Stimulated activated effector memory CD8-positive, alpha-beta T cell treated with anti-CD3 and anti-CD28 coated beads, Interleukin-12 subunit alpha, Interleukin-12 subunit beta, amount 100 ng/mL, for 72 hours (primary cell): ENCODE measurements around the gene EME1.
A peak's percentile ranks its signal among the peaks of the same experiment; 100 is the strongest.
"Not testable (repeated sequence)": the region's sequence is repeated elsewhere in the genome, so short reads cannot be mapped to it uniquely, and the experiment has no call there.

Experiments used
- ATAC-seq: fragments of 150-1000 bp; cut with Tn5 transposase; 2 replicates; pipeline ENCODE4 v1.10.0; 2021
- DNase-seq, 2 donors: peaks; one replicate each; pipeline ENCODE4 v3.0.0; 2021 to 2022; ENCODE audit warnings: low spot score in 2 of 2
- H3K27ac Mint-ChIP-seq: one replicate; pipeline ENCODE4 v1.8.0; 2022; ENCODE audit warnings: mild to moderate bottlenecking, mixed read lengths
- H3K36me3 Mint-ChIP-seq: one replicate; pipeline ENCODE4 v1.8.0; 2022; ENCODE audit warnings: mild to moderate bottlenecking, mixed read lengths
- H3K4me1 Mint-ChIP-seq: one replicate; pipeline ENCODE4 v1.8.0; 2022; ENCODE audit warnings: mixed read lengths
- H3K4me3 Mint-ChIP-seq: one replicate; pipeline ENCODE4 v1.8.0; 2022; ENCODE audit warnings: mild to moderate bottlenecking, mixed read lengths
- H3K9me3 Mint-ChIP-seq: one replicate; pipeline ENCODE4 v1.8.0; 2022; ENCODE audit warnings: mixed read lengths

EME1 gene, protein sequence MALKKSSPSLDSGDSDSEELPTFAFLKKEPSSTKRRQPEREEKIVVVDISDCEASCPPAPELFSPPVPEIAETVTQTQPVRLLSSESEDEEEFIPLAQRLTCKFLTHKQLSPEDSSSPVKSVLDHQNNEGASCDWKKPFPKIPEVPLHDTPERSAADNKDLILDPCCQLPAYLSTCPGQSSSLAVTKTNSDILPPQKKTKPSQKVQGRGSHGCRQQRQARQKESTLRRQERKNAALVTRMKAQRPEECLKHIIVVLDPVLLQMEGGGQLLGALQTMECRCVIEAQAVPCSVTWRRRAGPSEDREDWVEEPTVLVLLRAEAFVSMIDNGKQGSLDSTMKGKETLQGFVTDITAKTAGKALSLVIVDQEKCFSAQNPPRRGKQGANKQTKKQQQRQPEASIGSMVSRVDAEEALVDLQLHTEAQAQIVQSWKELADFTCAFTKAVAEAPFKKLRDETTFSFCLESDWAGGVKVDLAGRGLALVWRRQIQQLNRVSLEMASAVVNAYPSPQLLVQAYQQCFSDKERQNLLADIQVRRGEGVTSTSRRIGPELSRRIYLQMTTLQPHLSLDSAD

DNA sequence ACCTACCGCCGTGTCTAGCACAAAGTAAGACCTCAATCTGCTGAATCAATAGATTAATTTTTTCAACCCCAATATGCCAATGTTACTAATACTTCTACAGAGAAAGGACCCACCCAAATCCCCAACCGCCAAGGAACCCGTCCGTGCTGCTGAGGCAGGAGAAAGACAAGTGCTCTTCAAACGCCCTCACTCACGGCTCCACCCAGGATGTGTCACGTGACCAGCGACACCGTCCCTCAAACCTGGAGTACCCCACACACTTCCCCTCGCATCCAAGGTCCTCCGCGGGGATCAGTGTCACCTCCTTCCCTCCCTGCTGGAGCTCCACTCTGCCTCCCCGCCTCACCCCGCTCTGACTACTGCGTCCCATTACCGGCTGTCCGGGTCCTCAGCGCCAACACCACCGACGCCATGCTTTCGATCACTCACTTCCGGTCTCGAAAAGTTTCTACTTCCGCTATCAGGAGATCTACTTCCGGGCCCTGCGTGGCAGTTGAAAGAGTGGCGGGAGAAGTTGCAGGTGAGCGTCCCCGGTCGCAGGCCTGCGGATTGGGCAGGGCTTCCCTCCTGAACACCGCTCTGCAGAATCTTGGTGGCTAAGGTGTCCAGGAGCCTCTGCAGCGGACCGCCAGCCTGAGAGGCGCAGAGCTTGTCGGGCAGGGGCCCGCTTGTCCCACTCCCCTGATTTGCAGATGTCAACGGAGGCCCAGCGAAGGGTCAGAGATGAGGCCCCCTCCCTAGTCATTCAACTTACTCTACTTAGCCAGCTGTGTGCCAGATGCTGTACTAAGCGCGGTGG, at the start of gene EME1, which contains the start of gene MRPL27:
Gene EME1, plus strand, starts transcription at position 472 of the 799 bp plus-strand sequence. CDS start 1,980 bp downstream, outside the sequence.
Gene MRPL27, minus strand, starts transcription at position 427 of the 799 bp plus-strand sequence. Its CDS starts 14 bp downstream, at position 413.
- H3K36me3 Mint-ChIP-seq: peaks cover 48% of the 10 kb centered on the region
- DNase-seq: peak; percentile 76 to 94
- peaks cover 28% of the 10 kb centered on the region for H3K4me1 Mint-ChIP-seq
- ATAC-seq: peak; percentile 95
- H3K9me3 Mint-ChIP-seq: no peaks in the 10 kb centered on the region
- H3K27ac Mint-ChIP-seq: peak within 1 kb of the TSS; percentile 100
- peak within 1 kb of the TSS; percentile 97 for H3K4me3 Mint-ChIP-seq

DNA sequence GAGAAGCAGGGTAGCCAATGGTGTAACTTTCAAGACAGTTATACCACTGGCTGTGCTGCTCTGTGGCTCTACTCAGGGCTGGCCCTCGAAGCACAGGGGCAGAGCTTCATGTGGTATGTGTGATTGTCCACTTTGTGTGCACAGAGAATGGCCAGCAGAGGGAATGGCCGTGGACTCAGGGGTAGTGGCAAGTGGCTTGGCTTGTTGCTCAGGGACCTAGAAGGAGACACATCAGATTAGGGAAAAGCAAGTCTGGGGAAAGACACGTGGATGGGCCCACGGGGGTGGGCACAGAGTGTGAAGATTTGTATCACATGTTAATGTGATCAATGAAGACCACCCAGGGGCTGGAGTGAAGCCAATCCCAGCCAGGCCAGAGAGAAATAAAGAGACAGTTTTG, 47.1 kb upstream of the EME1 start:
- H3K27ac Mint-ChIP-seq: peak overlapping the region; percentile 80
- peaks cover 6% of the 10 kb centered on the region for H3K36me3 Mint-ChIP-seq
- ATAC-seq: no peak
- peaks cover 17% of the 10 kb centered on the region for H3K4me1 Mint-ChIP-seq
- no peak for DNase-seq
- H3K9me3 Mint-ChIP-seq: no peaks in the 10 kb centered on the region
- H3K4me3 Mint-ChIP-seq: no peak overlapping the region

DNA sequence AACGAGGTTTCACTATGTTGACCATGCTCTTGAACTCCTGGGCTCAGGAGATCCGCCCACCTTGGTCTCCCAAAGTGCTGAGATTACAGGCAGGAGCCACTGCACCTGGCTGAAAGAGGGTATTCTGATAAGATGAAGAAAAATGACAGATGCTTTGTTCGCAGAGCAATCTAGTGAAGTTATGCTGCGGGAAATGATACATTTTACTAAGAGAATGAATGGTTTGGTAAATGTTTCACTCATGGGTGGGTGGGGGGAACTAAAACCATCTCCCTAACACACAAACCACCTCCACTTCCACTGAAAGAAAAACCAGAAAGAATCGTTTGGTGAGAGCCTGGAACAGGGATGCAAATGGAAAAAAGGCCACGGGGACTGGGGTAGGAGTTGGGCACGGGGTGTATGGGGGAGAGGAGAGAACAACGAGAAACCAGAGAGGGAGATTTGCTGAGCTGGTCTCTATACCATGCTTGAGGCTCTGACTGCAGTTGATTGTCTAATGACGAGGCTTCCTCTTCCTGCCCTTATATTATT, 46.1 kb upstream of the EME1 start:
- peak; percentile 65 for ATAC-seq
- no peak for DNase-seq
- H3K9me3 Mint-ChIP-seq: no peaks in the 10 kb centered on the region
- H3K4me1 Mint-ChIP-seq: peaks cover 24% of the 10 kb centered on the region
- H3K4me3 Mint-ChIP-seq: peak overlapping the region; percentile 21
- peak overlapping the region; percentile 70 for H3K27ac Mint-ChIP-seq
- H3K36me3 Mint-ChIP-seq: peaks cover 6% of the 10 kb centered on the region

DNA sequence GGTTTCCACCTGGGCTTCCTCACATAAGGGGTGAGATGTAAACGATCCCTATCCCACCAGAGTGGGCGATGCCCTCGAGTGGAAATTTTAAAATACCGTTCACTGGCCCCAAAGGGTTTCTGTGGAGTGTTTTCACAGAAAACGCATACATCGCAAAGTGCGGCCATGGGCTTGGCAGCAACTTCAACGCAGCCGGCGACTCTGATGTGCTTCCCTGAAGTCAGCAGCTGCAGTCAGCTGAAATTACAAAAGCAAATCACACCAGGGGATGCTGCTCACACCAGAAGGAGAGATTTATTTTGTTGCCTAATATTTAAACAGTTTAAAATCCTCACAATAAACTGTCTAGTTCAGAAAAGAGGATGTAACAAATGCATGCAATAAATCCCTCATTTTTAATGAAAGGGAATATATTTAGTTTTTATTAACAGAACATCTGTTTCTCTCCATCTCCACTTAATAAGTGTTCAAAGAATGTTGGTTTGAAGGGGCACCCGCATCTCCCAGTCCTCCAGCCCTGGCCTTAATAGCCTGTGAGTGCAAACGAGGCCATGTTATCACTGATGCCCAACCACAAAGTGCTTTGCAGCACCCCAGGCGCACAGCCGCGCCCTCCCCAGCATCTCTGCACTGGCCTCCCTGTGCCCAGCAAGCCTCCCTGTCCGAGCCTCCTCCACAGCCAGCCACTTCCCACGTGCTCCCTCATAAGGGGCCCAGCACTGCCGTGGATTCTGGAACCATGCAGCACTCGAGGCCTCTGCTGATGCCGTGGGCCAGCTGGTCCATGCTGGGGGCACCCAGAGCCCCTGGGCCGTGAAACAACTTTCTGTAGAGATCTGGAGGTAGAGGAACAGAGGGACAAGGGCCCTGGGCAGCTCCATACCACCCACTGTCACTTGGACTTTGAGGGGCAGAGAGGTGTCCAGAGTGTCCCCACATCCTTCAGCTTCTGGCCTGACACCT, 44.4 kb upstream of the EME1 start:
- ATAC-seq (no peak), DNase-seq (no peak)
- Mint-ChIP-seq H3K27ac (peak overlapping the region; percentile 70), H3K9me3 (no peaks in the 10 kb centered on the region), H3K4me1 (peaks cover 29% of the 10 kb centered on the region), H3K36me3 (peaks cover 6% of the 10 kb centered on the region), H3K4me3 (no peak overlapping the region)

DNA sequence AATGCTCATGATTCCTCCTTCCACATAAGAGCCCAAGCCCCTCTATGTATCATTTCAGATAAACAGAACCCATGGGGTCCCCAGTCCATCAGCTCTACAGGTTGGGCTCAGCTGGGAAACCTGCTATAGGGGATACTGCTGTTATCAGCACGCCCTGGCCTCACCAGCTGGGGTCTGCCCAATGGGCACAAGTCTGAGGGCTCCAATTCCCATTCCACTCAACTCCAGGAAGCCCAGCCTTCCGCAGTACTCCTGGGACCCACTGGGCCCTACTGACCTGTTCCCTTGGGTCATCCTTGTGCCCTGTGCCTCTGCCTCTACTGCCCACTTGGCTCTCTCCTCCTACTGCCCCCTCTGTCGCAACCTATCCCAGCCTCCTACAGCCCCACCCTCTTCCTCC, 43.3 kb upstream of the EME1 start:
- peaks cover 29% of the 10 kb centered on the region for H3K4me1 Mint-ChIP-seq
- peak overlapping the region; percentile 48 for H3K27ac Mint-ChIP-seq
- DNase-seq: no peak
- H3K4me3 Mint-ChIP-seq: no peak overlapping the region
- H3K36me3 Mint-ChIP-seq: peaks cover 6% of the 10 kb centered on the region
- ATAC-seq: no peak
- no peaks in the 10 kb centered on the region for H3K9me3 Mint-ChIP-seq

DNA sequence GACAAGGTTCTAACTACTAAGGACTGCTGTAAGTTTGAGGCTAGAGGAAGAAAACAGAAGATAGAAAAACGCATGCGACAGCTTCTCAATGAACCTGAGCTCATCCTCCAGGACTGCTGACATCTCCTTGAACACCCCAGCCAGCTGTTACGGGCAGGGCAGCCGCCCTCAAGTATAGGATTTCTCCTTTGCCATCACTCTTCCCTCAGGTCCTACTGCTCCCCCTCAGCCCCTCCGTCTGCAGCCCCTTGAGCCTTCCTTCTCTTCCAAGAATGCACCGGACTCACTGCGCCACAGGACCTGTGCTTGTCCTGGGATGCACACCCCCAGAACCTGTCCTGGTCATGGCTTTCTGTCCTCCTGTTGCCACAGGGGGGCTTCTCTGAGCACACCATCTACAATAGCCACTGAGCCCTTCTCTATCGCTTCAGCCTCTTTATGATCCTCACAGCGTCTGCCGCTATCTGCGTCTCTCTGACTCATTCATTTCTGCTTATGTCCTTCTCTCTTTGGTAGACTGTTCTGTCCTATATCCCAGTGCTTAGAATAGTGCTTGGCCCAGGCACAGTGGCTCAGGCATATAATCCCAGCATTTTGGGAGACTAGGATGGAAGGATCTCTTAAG, 42.8 kb upstream of the EME1 start:
- peak overlapping the region; percentile 3 for H3K27ac Mint-ChIP-seq
- no peak for DNase-seq
- H3K36me3 Mint-ChIP-seq: peaks cover 6% of the 10 kb centered on the region
- H3K4me3 Mint-ChIP-seq: no peak overlapping the region
- peaks cover 29% of the 10 kb centered on the region for H3K4me1 Mint-ChIP-seq
- no peaks in the 10 kb centered on the region for H3K9me3 Mint-ChIP-seq
- ATAC-seq: no peak

DNA sequence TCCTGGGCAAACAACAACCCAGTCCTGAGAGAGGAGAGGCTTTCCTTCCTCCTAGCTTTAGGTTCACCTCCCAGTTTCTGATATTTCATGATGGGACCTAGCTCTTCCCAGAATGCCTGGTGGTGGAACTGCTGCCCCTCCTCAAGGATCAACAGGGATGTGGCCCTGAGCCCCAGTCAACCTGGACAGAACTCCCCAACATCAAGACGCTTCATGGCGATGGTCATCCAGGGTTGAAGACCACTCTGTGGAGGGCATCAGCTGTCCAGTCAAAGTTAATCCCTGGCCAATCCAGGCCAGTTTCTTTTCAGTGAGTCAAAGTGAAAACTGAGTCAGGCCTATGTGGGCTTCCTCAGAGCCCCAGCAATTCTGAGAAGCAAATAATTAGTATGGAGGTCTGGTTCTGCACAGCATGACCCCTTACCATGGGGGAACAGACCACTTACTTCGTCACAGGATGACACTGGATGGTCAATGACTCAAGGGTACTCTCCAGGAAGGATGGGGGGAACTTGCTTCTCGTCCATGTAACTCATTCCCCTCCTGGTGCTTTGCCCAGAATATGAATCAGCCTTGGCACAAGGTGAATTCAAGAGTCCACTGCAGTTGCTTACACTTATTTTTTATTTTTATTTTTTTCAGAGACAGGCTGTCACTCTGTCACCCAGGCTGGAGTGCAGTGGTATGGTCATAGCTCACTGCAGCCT, 41.8 kb upstream of the EME1 start:
- Mint-ChIP-seq H3K4me3 (no peak overlapping the region), H3K4me1 (peaks cover 22% of the 10 kb centered on the region), H3K36me3 (peaks cover 6% of the 10 kb centered on the region), H3K27ac (peak overlapping the region; percentile 51), H3K9me3 (no peaks in the 10 kb centered on the region)
- ATAC-seq (peak; percentile 92), DNase-seq (peak in 1 of 2 donors; percentile 75)

DNA sequence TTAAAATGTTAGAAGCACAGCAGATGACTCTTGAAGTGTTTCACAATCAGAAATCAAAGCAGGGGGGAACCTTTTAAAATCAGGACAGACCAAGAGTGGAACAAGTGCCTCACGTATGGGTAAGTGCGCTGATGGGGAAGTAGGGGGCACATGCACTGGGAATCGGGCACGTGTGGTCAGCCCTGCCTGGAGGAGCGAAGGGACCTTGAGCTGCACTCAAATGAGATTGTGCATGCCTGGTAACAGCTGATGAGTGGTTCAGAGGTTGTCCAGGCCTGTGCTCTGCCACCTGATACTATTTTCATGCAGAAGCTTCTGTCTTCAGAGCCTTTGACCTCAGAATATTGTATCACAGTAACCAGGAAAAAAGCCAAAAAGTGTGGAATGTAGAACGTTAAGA, 40.8 kb upstream of the EME1 start:
- Mint-ChIP-seq H3K36me3 (no peaks in the 10 kb centered on the region), H3K4me1 (peaks cover 14% of the 10 kb centered on the region), H3K27ac (peak overlapping the region; percentile 51)

DNA sequence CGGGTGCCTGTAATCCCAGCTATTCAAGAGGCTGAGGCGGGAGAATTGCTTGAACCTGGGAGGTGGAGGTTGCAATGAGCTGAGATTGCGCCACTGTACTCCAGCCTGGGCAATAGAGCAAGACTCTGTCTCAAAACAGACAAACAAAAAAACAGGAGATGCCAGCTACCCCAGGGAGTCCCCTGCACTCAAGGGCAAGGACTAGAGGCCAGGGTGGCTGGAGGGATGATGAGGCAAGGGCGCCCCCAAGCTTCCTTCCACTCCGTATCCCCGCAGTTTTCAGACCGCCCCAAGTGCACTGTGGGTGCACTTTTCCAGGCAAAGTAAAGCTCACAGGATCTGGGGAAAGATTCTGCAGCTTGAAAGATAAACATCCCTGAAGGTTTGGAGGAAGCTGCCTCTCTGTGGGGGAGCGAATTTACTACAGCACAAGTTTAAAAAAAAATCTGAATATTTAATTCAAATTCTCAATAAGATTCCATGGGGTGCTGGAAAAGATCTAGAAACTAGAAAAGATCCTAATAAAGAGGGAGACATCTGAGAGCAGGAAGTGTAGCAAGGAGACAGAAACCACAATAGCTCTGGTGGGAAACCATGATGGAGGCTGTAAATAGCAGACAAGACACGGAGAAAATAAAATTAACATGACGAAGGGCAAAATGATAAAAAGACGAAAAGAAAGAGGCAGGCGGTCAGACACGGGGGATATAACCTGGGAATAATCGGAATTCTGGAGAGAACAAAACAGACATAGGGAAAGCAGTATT, 39.6 kb upstream of the EME1 start:
- not testable (repeated sequence) for ATAC-seq, H3K36me3 Mint-ChIP-seq, DNase-seq, H3K9me3 Mint-ChIP-seq, H3K27ac Mint-ChIP-seq
- H3K4me3 Mint-ChIP-seq: peak overlapping the region; percentile 11
- peaks cover 12% of the 10 kb centered on the region for H3K4me1 Mint-ChIP-seq

More for the DNA sequence above, 40.8 kb upstream of the EME1 start:
- H3K9me3 Mint-ChIP-seq: no peaks in the 10 kb centered on the region
- DNase-seq (no peak), ATAC-seq (no peak)
- H3K4me3 Mint-ChIP-seq: no peak overlapping the region

DNA sequence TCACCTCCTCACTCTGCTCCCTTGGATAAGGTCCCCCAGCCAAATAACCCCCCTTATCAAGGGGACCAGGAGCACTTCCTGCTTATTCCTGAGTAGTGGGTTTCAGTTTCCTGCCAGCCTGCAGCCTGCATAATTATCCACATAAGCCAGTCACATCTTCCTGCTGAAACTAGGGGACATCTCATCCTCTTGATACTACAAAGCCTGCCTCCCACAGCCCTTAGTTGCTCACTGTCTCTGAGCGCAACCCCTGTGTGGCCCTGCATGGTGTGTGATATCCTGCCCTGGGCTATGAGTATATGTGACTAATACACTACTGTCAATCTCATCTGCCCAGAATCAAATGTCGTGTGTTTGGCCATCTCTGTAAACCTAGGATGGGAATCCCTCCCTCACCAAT, 35.1 kb upstream of the EME1 start:
- Mint-ChIP-seq H3K4me3 (no peak overlapping the region), H3K36me3 (no peaks in the 10 kb centered on the region), H3K4me1 (no peaks in the 10 kb centered on the region), H3K9me3 (peaks cover 10% of the 10 kb centered on the region), H3K27ac (no peak overlapping the region)
- ATAC-seq (peak; percentile 84), DNase-seq (no peak)

DNA sequence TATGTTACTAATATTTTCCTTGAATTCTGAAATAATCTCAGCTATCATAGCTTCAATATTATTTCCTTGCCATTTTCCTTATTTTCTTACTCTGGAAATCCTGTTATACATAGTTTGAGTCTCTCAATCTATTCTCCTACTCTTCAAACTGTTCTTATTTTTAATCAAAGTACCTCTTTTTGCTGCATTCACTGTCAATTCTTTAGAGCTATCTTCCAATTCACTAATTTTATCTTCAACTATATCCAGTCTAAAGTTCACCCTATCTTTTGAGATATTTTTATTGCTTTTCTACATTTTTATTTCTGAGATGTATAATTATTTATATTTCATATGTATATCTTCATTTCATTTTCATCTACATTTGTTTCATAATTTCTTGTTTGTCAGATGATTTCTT, 34.4 kb upstream of the EME1 start:
- Mint-ChIP-seq H3K27ac (no peak overlapping the region), H3K9me3 (peaks cover 10% of the 10 kb centered on the region), H3K4me1 (no peaks in the 10 kb centered on the region), H3K36me3 (no peaks in the 10 kb centered on the region), H3K4me3 (no peak overlapping the region)
- ATAC-seq (no peak), DNase-seq (no peak)

DNA sequence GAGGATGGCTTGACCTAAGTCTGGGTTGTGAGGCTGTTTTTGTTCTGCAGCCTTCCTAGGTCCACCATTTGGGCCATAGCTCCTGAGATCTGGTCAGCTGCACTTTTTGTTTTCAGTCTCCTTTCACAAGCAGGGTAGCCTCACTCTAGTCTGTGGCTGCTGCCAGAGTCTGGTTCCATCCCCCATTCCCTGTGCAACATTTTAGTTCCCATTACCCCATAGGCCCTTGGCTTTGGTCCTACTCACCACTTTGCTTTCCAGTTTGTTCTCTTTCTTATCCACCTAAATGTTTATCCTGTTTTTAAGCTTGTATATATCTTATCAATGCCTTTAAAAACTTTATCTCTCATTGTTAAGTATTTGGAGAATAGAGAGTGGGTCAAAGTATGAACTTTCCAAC, 33.6 kb upstream of the EME1 start:
- no peak overlapping the region for H3K27ac Mint-ChIP-seq
- DNase-seq: no peak
- H3K9me3 Mint-ChIP-seq: peaks cover 10% of the 10 kb centered on the region
- H3K36me3 Mint-ChIP-seq: no peaks in the 10 kb centered on the region
- no peak overlapping the region for H3K4me3 Mint-ChIP-seq
- no peak for ATAC-seq
- no peaks in the 10 kb centered on the region for H3K4me1 Mint-ChIP-seq
